Body of pancreas (tissue), 4 donors: ENCODE data around the gene UHRF1. TPM values are rescaled to one million over a fixed set of nuclear protein-coding genes. Genes with fewer than 3 reads are reported as not detected.

Experiments
- ATAC-seq: fragments of 150-250 bp; one replicate; pipeline ENCODE4 v1.9.1; 2016
- DNase-seq, 4 donors: peaks; one replicate each; pipeline ENCODE4 v3.0.0-alpha.2; 2019
- H3K27ac ChIP-seq, 4 donors: fragments of 200-600 bp; sonication (generic); 1 replicate in 3 of 4; 2 replicates in 1 of 4; pipeline versions ENCODE4 v1.5.1 to v1.6.1; 2016 to 2019; ENCODE audit warnings: mild to moderate bottlenecking in 1 of 4, mixed read lengths in 1 of 4, moderate library complexity in 1 of 4
- H3K27me3 ChIP-seq, 2 donors: fragments of 200-600 bp; sonication (generic); one replicate each; pipeline ENCODE4 v1.6.0; 2016; ENCODE audit warnings: mild to moderate bottlenecking in 1 of 2
- H3K36me3 ChIP-seq, 2 donors: fragments of 200-600 bp; sonication (generic); replicated peaks in 1 of 2; 2 replicates each; pipeline ENCODE4 v1.5.1; 2016; ENCODE audit warnings: low read depth in 2 of 2; ENCODE audit not compliant: insufficient read depth in 1 of 2
- H3K4me1 ChIP-seq: fragments of 200-600 bp; sonication (generic); one replicate; pipeline ENCODE4 v1.6.0; 2016
- H3K4me3 ChIP-seq, 2 donors: fragments of 200-600 bp; sonication (generic); 1 replicate in 1 of 2; 2 replicates in 1 of 2; pipeline ENCODE4 v1.5.1; 2016 to 2019
- H3K9me3 ChIP-seq, 3 donors: fragments of 200-600 bp; sonication (generic); 1 replicate in 2 of 3; 2 replicates in 1 of 3; pipeline ENCODE4 v1.5.1; 2016
- CTCF ChIP-seq, 7 experiments: fragments of 450-650 bp in 4 of 7; fragments of 200-600 bp in 3 of 7; sonication (generic) in 3 of 7; IDR thresholded peaks; one replicate each; pipeline ENCODE4 v1.5.1; 2016 to 2019; ENCODE audit warnings: antibody characterized with exemption in 7 of 7
- POLR2A ChIP-seq, 3 donors: fragments of 450-650 bp; IDR thresholded peaks; one replicate each; pipeline ENCODE4 v1.6.1; 2016; ENCODE audit warnings: antibody characterized with exemption in 3 of 3, mild to moderate bottlenecking in 2 of 3
- WGBS, 2 donors: methylation state at CpG; one replicate each; pipeline ENCODE4 v1.1.5; 2017; 5-methylcytosine and 5-hydroxymethylcytosine counted together
- intact Hi-C: fragments of 100-400 bp; cut with DNase I; formaldehyde crosslinking; loops from one replicate; pipeline ENCODE4 v1.15.1; 2023
- total RNA-seq, 2 donors: library from RNA; depleted of rRNA; stranded (reverse); fragments of >200 nt; gene quantifications; one replicate each; pipeline ENCODE4 v1.1.0, GENCODE V29; 2016

UHRF1 gene
- total RNA-seq, 2 donors from 2014 or later, result 2.1 to 3.3 TPM

- ATAC-seq, result no peak
- 70 to 71% methylated on average over 2 to 11 of the region's 15 CpGs for WGBS, 2 donors
- TF ChIP-seq CTCF (IDR thresholded peaks at IDR 0.05), result no peak
- TF ChIP-seq POLR2A (IDR thresholded peaks at IDR 0.05), result no peak
- intact Hi-C loops, result loop anchor here (5.0 kb wide), 1 partner anchor 36 kb away; no protein-coding TSS in a partner anchor
- peaks cover 28% of the 10 kb centered on the region for H3K4me1 ChIP-seq
- H3K27ac ChIP-seq, result no peak overlapping the region
- H3K9me3 ChIP-seq, result no peaks in the 10 kb centered on the region
- no peak overlapping the region for H3K4me3 ChIP-seq
- no peaks in the 10 kb centered on the region for H3K36me3 ChIP-seq
- peaks cover 0 to 4% of the 10 kb centered on the region in 2 donors for H3K27me3 ChIP-seq
- DNase-seq, result no peak
Measured at GRCh38 chr19:4908781-4909155, 533 bp upstream of the UHRF1 start.

GRCh38 chr19:4909897-4910593 is 744 bp downstream of the UHRF1 start:
- peak; percentile 86 to 94 (median 90) for DNase-seq
- H3K4me3 ChIP-seq, result peak overlapping the region; percentile 36 to 73
- H3K4me1 ChIP-seq, result peaks cover 28% of the 10 kb centered on the region
- H3K27me3 ChIP-seq, result peaks cover 0 to 4% of the 10 kb centered on the region in 2 donors
- no peak overlapping the region for H3K27ac ChIP-seq
- H3K9me3 ChIP-seq, result no peaks in the 10 kb centered on the region
- intact Hi-C loops, result loop anchor here (5.0 kb wide), 2 partner anchors 38 to 98 kb away; no protein-coding TSS in a partner anchor
- ATAC-seq, result peak; percentile 95
- WGBS, 2 donors, result 0 to 1% methylated on average over 21 to 22 of the region's 85 CpGs
- TF ChIP-seq POLR2A (IDR thresholded peaks at IDR 0.05) (no peak), CTCF (IDR thresholded peaks at IDR 0.05) (no peak)
- H3K36me3 ChIP-seq, result no peaks in the 10 kb centered on the region

- DNase-seq (peak in 1 of 4 donors; percentile 36), ATAC-seq (no peak)
- intact Hi-C loops, result loop anchor here (5.0 kb wide), 1 partner anchor 98 kb away; no protein-coding TSS in a partner anchor
- no peak overlapping the region for H3K27ac ChIP-seq
- peaks cover 28% of the 10 kb centered on the region for H3K4me1 ChIP-seq
- no peaks in the 10 kb centered on the region for H3K9me3 ChIP-seq
- no peaks in the 10 kb centered on the region for H3K36me3 ChIP-seq
- no peak overlapping the region for H3K4me3 ChIP-seq
- WGBS, 2 donors, result 40 to 42% methylated on average over 12 to 23 of the region's 23 CpGs
- TF ChIP-seq POLR2A (IDR thresholded peaks at IDR 0.05), result no peak
- no peak for TF ChIP-seq CTCF (IDR thresholded peaks at IDR 0.05)
- peaks cover 0 to 4% of the 10 kb centered on the region in 2 donors for H3K27me3 ChIP-seq
Measured at GRCh38 chr19:4910594-4911281, 1.4 kb downstream of the UHRF1 start.

GRCh38 chr19:4911314-4911713 is 2.0 kb downstream of the UHRF1 start:
- no peak for DNase-seq

More at GRCh38 chr19:4911314-4911713, 2.0 kb downstream of the UHRF1 start:
- no peaks in the 10 kb centered on the region for H3K36me3 ChIP-seq
- TF ChIP-seq POLR2A (IDR thresholded peaks at IDR 0.05), result no peak
- TF ChIP-seq CTCF (IDR thresholded peaks at IDR 0.05), result no peak
- H3K27me3 ChIP-seq, result peaks cover 0 to 4% of the 10 kb centered on the region in 2 donors
- 51 to 56% methylated on average over 15 of the region's 15 CpGs for WGBS, 2 donors
- no peak for ATAC-seq
- H3K27ac ChIP-seq, result no peak overlapping the region
- no peaks in the 10 kb centered on the region for H3K9me3 ChIP-seq
- no peak overlapping the region for H3K4me3 ChIP-seq
- intact Hi-C loops, result loop anchor here (5.0 kb wide), 1 partner anchor 99 kb away; no protein-coding TSS in a partner anchor
- peaks cover 28% of the 10 kb centered on the region for H3K4me1 ChIP-seq
